ENCODE measurements around the gene FZD1.

GRCh38 chr7:91292506-91292905 lies 28.3 kb downstream of the FZD1 start:
- TF ChIP-seq, protein P1, sequence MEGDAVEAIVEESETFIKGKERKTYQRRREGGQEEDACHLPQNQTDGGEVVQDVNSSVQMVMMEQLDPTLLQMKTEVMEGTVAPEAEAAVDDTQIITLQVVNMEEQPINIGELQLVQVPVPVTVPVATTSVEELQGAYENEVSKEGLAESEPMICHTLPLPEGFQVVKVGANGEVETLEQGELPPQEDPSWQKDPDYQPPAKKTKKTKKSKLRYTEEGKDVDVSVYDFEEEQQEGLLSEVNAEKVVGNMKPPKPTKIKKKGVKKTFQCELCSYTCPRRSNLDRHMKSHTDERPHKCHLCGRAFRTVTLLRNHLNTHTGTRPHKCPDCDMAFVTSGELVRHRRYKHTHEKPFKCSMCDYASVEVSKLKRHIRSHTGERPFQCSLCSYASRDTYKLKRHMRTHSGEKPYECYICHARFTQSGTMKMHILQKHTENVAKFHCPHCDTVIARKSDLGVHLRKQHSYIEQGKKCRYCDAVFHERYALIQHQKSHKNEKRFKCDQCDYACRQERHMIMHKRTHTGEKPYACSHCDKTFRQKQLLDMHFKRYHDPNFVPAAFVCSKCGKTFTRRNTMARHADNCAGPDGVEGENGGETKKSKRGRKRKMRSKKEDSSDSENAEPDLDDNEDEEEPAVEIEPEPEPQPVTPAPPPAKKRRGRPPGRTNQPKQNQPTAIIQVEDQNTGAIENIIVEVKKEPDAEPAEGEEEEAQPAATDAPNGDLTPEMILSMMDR (IDR thresholded peaks at IDR 0.05), result no peak
- TF ChIP-seq POLR2A (IDR thresholded peaks at IDR 0.05), result no peak
